G401.6 (cell line): Measurements from ENCODE around the gene MAGI1.
"Not testable (repeated sequence)": the region's sequence is repeated elsewhere in the genome, so short reads cannot be mapped to it uniquely, and the experiment has no call there.

Experiments used
- FAIRE-seq: peaks from 2 replicates; lab custom pipeline; 2012; peaks lifted over from hg19 to GRCh38; lab: Jason Lieb, UNC

MAGI1 gene

GRCh38 chr3:65582012-65582717, 456.6 kb downstream of the MAGI1 start:
- no peak for FAIRE-seq

GRCh38 chr3:65581313-65581712, 457.4 kb downstream of the MAGI1 start:
- FAIRE-seq: no peak

GRCh38 chr3:65578861-65579260, 459.9 kb downstream of the MAGI1 start:
- no peak for FAIRE-seq

DNA sequence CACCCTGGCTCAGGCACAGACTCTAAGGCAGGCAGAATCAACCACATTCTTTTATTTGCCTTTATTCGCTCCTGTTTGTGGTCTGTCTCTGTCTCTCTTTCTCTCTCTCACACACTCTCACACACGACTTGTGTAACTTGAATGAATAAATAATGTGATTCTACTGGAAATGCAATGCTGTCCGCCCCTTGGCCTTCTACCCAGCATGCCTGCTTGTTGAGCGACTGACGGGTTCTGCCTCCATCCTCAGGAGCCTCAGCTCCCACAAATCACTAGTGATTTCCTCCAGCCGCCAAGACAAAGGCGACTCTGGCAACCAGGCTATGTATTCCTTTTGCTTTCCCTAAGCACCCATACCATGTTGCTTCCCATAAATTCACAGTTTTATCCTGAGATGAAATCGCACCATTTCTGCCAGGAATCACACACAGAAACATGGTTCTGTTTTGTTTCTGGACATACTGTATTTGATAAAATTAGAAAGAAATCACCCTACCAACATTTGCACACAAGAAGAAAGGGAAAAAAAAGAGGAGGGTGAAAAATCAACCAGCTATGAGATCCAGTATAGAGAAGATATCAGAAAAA, 460.8 kb downstream of the MAGI1 start:
- no peak for FAIRE-seq

- no peak for FAIRE-seq
Measured at GRCh38 chr3:65576966-65577365, 461.8 kb downstream of the MAGI1 start.

GRCh38 chr3:65576228-65576627, 462.5 kb downstream of the MAGI1 start:
- FAIRE-seq: no peak

GRCh38 chr3:65575376-65575840, 463.3 kb downstream of the MAGI1 start:
- no peak for FAIRE-seq

DNA sequence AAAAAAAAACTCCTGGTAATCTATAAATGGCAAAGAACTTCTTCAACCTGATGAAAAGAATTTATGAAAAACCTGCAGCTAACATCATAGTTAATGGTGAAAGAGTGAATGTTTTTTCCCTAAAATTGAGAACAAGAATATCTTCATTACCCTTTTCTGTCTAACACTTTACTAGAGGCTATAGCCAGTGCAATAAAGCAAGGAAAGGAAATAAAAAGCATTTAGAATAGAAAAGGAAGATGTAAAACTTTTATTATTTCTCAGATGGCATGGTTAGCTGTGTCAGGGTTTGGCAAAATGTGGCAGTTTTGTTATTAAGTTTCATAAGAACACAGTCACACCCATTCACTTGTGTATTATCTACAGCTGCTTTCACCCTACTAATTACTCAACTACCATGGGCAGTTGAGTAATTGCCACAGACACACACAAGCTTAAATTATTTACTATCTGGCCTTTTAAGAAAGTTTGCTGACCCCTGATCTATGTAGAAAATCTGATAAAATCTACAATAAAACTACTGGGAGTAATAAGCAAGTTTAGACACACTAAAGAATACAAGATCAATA, 465.1 kb downstream of the MAGI1 start:
- no peak for FAIRE-seq

DNA sequence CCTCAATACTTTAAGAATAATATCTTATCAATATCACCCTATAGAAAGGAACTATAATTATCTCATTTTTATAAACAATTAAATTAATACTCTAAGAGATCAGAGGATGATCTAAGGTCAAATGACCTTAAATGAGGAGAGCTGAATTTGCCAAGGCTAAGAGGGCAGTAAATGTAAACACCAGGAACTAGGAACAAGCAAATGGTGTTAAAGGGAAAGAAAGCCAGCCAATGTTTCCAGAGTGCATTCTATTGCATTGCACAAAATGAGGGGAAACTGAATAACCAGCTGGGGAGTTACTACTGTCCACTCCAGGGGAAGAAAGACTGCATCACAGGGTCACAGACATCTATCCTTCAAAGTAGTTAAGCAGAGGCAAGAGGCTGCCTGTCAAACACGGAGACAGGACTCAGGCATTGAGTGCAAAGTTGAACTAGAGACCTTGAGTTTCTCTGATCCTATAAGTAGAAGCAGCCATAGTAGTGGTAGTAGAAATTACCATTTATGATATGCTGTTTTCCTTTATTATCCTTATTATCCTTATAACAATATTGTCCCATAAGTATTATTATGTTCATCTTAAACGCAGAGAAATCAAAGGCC, 466.4 kb downstream of the MAGI1 start:
- no peak for FAIRE-seq

DNA sequence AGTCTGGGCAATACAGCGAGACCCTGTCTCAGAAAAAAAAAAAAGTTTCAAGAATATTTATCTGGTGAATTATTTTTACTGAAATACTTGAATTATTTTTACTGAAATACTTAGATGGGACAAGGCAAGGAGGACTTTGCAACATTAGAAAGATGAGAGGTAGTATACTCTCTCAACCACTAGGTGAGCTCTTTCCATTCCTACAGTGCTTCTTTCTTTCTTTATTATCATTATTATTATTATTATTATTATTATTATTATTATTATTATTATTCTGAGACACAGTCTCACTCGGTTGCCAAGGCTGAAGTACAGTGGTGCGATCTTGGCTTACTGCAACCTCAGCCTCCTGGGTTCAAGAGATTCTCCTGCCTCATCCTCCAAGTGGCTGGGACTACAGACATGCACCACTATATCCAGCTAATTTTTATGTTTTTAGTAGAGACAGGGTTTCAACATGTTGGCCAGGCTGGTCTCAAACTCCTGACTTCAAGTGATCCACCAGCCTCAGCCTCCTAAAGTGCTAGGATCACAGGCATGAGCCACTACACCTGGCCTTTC, 468.8 kb downstream of the MAGI1 start:
- FAIRE-seq: no peak

DNA sequence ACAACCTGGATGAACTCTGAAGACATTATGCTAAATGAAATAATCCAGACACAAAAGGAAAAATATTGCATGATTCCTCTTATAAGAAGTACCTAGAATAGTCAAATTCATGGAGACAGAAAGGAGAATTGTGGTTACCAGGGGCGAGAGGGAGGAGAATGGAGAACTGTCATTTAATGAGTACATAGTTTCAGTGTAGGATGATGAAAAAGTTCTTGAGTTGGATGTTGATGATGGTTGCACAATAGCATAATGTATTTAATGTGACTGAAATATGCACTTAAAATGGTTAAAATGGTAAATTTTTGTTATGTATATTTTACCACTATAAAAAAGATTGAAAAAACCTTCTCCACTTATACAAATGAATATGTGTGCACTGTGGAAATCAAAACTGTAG, 469.6 kb downstream of the MAGI1 start:
- FAIRE-seq: no peak

GRCh38 chr3:65568497-65568896, 470.2 kb downstream of the MAGI1 start:
- FAIRE-seq: no peak

DNA sequence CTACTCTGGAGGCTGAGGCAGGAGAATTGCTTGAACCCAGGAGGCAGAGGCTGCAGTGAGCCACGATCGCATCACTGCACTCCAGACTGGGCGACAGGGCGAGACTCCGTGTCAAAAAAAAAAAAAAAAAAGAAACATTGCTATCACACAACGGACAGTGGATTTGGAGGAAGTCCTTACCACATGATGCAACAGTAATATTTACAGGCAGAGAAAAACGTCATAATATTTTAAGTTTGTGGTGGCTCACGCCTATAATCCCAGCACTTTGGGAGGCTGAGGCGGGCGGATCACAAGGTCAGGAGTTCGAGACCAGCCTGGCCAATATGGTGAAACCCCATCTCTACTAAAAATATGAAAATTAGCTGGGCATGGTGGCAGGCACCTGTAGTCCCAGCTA, 473.0 kb downstream of the MAGI1 start:
- FAIRE-seq: not testable (repeated sequence)

- no peak for FAIRE-seq
Measured at GRCh38 chr3:65564483-65564882, 474.2 kb downstream of the MAGI1 start.

DNA sequence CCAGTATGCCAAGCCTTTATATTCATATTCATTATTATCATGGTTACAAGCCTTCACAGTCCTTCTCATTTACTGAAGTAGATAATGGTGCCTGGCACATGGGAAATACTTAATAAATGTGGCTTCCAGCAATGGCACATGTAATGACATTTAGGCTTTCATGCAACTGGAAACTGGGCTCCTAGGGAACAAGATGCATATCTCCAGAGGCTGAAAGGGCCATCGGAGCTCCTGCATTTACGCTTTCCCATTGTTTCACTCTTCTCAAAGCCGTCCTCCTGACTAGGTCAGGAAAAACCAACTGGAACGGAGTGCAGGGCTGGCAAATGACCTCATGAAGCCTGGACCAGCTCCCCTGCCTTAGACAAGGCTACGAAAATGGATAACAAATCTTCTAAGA, 474.9 kb downstream of the MAGI1 start:
- FAIRE-seq: no peak

GRCh38 chr3:65562447-65562846, 476.3 kb downstream of the MAGI1 start:
- no peak for FAIRE-seq

GRCh38 chr3:65561617-65562016, 477.1 kb downstream of the MAGI1 start:
- no peak for FAIRE-seq

DNA sequence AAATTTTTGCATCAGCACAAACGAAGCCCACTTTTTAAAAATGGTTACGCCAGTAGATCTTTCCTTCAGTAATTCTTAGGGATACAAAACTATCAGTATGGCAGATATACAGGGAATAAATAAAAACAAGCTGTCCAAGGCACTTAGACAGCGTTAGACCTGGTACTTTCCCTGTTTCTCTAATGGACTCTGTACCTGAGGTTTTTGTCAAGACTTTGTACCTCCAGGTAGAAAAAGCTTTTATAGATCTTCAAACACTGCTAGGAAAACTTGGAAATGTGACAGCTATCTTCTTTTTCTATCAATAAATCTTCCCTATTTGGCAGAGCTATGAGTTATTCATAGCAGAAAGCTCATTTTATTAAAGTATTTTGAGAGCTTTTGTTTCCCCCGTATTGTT, 477.8 kb downstream of the MAGI1 start:
- FAIRE-seq: no peak

DNA sequence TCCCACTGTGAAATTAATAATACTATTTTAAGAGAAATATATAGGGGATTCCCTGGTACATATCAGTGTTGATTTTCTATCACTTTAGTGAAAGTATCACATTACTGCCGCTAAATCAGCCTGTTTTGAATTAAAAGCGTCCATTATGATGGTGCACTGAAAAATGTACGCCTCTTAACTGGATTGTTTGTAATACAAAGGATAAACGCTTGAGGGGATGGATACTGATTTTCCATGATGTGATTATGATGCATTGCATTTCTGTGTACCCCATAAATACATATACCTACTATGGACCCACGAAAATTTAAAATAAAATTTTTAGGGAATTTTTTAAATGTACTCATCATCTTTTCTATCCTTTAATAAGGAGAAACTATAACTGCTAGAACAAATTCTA, 478.6 kb downstream of the MAGI1 start:
- no peak for FAIRE-seq

GRCh38 chr3:65559643-65560042, 479.1 kb downstream of the MAGI1 start:
- no peak for FAIRE-seq

- FAIRE-seq: no peak
Measured at GRCh38 chr3:65558826-65559225, 479.9 kb downstream of the MAGI1 start.

GRCh38 chr3:65557899-65558564, 480.7 kb downstream of the MAGI1 start:
- FAIRE-seq: no peak
